ENCODE measurements around the gene INHA. TPM values are rescaled to one million over a fixed set of nuclear protein-coding genes. Genes with fewer than 3 reads are reported as not detected.

The INHA gene
- total RNA-seq, 4 donors from 2014 or later: 0.58 to 1.4 (median 0.84) TPM; not detected in 1

DNA sequence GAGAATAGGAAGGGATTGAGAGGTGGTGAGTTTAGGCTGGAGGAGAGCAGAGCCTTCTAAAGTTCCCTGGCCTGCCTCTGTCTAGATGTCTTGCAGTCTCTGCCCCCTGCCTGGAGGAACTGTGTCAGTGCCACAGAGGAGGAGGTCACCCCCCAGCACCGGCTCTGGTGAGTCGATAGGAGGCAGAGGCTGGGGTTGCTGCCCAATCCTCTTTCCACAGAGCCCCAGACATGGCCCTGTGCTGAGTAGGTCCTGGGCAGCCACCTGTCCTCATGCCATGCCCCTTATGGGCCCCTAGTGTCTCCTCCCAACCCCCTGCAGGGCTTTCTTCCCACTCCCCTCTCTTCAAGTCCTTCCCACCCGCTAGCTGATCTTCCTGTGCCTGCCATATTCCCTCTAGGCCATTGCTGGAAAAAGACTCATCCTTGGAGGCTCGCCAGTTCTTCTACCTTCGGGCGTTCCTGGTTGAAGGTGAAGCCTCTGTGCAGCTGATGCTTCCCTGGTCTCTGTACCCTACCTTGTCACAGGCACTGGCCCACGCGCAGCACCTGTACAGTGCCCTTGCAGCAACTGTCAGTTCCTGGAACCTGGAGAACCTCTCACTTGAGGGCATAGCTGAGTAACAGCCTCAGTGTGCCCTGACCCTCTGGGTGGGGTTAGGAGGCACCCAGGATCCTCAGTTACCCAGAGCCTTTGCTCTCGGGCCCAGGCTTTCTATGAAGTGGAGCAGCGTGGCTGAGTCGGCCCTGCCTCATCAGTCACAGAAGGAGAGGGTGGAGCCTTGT, 42.2 kb downstream of the INHA start:
- H3K4me3 ChIP-seq (ENCODE audit: low read depth, poor library complexity, severe bottlenecking): no peak overlapping the region
- intact Hi-C loops (cut with DNase I; ENCODE audit: low total_unique reads): no loop called here
- DNase-seq (ENCODE audit: low spot score in 2 of 2): no peak
- 70 to 72% methylated on average over 11 of the region's 11 CpGs for WGBS, 2 donors
- TF ChIP-seq POLR2A (IDR thresholded peaks at IDR 0.05): no peak
- TF ChIP-seq, protein P1, sequence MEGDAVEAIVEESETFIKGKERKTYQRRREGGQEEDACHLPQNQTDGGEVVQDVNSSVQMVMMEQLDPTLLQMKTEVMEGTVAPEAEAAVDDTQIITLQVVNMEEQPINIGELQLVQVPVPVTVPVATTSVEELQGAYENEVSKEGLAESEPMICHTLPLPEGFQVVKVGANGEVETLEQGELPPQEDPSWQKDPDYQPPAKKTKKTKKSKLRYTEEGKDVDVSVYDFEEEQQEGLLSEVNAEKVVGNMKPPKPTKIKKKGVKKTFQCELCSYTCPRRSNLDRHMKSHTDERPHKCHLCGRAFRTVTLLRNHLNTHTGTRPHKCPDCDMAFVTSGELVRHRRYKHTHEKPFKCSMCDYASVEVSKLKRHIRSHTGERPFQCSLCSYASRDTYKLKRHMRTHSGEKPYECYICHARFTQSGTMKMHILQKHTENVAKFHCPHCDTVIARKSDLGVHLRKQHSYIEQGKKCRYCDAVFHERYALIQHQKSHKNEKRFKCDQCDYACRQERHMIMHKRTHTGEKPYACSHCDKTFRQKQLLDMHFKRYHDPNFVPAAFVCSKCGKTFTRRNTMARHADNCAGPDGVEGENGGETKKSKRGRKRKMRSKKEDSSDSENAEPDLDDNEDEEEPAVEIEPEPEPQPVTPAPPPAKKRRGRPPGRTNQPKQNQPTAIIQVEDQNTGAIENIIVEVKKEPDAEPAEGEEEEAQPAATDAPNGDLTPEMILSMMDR (IDR thresholded peaks at IDR 0.05): no peak

DNA sequence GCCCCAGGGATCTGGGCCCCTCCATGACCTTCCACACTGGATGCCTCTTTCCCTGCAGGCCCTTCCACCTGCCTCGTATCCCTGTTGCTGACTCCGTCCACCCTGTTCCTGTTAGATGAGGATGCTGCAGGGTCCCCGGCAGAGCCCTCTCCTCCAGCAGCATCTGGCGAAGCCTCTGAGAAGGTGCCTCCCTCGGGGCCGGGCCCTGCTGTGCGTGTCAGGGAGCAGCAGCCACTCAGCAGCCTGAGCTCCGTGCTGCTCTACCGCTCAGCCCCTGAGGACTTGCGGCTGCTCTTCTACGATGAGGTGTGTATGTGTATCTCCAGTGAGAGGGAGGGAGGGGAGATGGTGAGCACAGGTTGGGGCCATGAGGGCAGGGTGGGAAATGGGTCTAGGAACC, 42.9 kb downstream of the INHA start:
- 87 to 93% methylated on average over 11 of the region's 11 CpGs for WGBS, 2 donors
- intact Hi-C loops (cut with DNase I; ENCODE audit: low total_unique reads): no loop called here

DNA sequence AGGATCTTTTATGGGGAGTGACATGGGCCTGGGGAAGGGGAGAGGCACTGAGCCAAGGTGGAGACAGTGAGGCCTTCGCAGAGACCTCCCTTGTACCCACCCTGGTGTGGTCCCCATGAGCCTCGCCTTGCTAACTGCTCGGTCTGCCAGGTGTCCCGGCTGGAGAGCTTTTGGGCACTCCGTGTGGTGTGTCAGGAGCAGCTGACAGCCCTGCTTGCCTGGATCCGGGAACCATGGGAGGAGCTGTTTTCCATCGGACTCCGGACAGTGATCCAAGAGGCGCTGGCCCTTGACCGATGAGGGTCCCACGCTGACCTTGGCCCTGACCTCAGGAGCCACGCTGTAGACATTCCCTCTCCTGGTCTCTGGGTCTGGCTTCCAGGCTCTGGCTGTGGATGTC, 43.8 kb downstream of the INHA start:
- TF ChIP-seq, protein P1 (IDR thresholded peaks at IDR 0.05): no peak
- no peak for TF ChIP-seq POLR2A (IDR thresholded peaks at IDR 0.05)
- no peak for DNase-seq (ENCODE audit: low spot score in 2 of 2)
- H3K4me3 ChIP-seq (ENCODE audit: low read depth, poor library complexity, severe bottlenecking): no peak overlapping the region
- WGBS, 2 donors: 83 to 90% methylated on average over 11 to 12 of the region's 12 CpGs
- intact Hi-C loops (cut with DNase I; ENCODE audit: low total_unique reads): no loop called here

More for the DNA sequence above, 42.9 kb downstream of the INHA start:
- no peak for DNase-seq (ENCODE audit: low spot score in 2 of 2)
- TF ChIP-seq POLR2A (IDR thresholded peaks at IDR 0.05): no peak
- TF ChIP-seq, protein P1 (IDR thresholded peaks at IDR 0.05): no peak
- H3K4me3 ChIP-seq (ENCODE audit: low read depth, poor library complexity, severe bottlenecking): no peak overlapping the region

DNA sequence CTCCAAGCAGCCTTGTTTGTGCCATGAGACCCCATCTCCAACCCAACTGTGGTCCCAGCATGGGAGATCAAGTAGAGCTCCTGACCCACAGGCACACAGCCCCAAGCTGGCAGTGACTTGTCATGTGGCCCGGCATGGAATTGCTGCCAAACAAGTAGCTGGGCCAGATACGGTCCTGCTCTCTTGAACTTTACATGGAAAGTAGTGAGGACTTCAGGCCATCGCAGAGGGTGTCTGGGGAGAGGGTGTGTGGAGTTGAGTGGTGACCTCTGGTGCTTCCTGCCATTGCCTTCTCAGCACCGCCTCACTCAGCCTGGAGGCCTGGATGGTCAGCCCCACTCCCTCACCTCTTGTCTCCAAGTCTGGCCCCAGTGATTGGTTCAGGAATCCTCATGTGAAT, 44.4 kb downstream of the INHA start:
- no peak overlapping the region for H3K4me3 ChIP-seq (ENCODE audit: low read depth, poor library complexity, severe bottlenecking)
- intact Hi-C loops (cut with DNase I; ENCODE audit: low total_unique reads): no loop called here
- 88 to 92% methylated on average over 4 of the region's 4 CpGs for WGBS, 2 donors
- DNase-seq (ENCODE audit: low spot score in 2 of 2): no peak
- TF ChIP-seq POLR2A (IDR thresholded peaks at IDR 0.05): no peak
- TF ChIP-seq, protein P1 (IDR thresholded peaks at IDR 0.05): no peak

DNA sequence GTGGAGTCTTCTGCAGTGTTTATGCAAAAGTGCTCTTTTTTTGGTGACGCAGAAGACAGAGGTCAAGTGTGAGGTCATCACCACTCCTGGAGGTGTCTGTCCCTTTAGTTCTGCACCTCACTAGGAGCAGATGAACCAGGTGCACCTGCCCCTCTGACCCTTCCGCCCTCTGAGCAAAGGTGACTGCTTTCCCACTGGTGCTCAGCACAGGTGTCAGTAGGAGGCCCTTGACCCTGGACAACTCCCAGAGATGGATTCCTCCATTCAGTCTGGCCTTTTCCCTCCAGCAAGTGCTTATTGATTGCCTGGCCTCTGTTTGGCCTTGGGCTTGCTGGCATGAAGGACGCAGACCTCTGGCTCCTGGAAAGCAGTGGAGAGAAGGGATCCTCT, 46.6 kb downstream of the INHA start:
- TF ChIP-seq, protein P1 (IDR thresholded peaks at IDR 0.05): no peak
- no peak for TF ChIP-seq POLR2A (IDR thresholded peaks at IDR 0.05)
- intact Hi-C loops (cut with DNase I; ENCODE audit: low total_unique reads): no loop called here
- H3K4me3 ChIP-seq (ENCODE audit: low read depth, poor library complexity, severe bottlenecking): no peak overlapping the region
- no peak for DNase-seq (ENCODE audit: low spot score in 2 of 2)
- WGBS, 2 donors: 92 to 94% methylated on average over 3 of the region's 3 CpGs

DNA sequence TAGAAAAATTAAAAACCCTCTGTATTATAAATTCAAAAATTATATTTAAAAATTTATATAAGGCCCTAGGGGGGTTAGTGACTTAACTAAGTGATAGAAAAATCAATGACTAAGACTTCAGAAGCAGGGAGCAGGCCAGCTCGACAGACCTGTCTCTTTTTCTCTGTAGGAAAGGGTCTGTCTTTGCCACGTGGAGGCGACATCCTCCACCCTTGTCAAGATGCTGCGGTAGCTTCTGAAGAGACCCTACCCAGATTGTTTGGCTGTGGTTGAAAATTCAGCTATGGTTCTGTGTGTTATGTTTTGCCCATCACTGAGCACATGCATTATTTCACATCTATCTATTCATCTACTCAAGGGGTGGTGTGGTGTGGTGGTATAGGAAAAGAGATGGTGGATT, 47.1 kb downstream of the INHA start:
- no peak for DNase-seq (ENCODE audit: low spot score in 2 of 2)
- intact Hi-C loops (cut with DNase I; ENCODE audit: low total_unique reads): no loop called here
- TF ChIP-seq, protein P1 (IDR thresholded peaks at IDR 0.05): no peak
- TF ChIP-seq POLR2A (IDR thresholded peaks at IDR 0.05): no peak
- 65 to 70% methylated on average over 4 of the region's 4 CpGs for WGBS, 2 donors
- H3K4me3 ChIP-seq (ENCODE audit: low read depth, poor library complexity, severe bottlenecking): no peak overlapping the region

Measured in lower leg skin (tissue), 4 donors.